Prostate gland (tissue), 2 donors: ENCODE measurements around the gene CLASP2.

Source experiments
- POLR2A ChIP-seq: fragments of 450-650 bp; IDR thresholded peaks from one replicate; pipeline ENCODE4 v1.6.1; 2016; ENCODE audit warnings: antibody characterized with exemption, mild to moderate bottlenecking
- POLR2AphosphoS5 ChIP-seq: sonication (generic); formaldehyde crosslinking; IDR thresholded peaks from one replicate; pipeline ENCODE4 v1.6.1; 2017; ENCODE audit warnings: antibody characterized with exemption
- TF ChIP-seq, protein P1 (sequence below), 4 experiments: fragments of 200-600 bp in 2 of 4; fragments of 450-650 bp in 2 of 4; sonication (generic) in 2 of 4; IDR thresholded peaks; 1 replicate in 3 of 4; 2 replicates in 1 of 4; pipeline ENCODE4 v1.5.1; 2016 to 2019; ENCODE audit warnings: antibody characterized with exemption in 4 of 4, mild to moderate bottlenecking in 2 of 4, moderate library complexity in 2 of 4

GRCh38 chr3:33637482-33637881 lies 80.6 kb downstream of the CLASP2 start:
- TF ChIP-seq, protein P1, sequence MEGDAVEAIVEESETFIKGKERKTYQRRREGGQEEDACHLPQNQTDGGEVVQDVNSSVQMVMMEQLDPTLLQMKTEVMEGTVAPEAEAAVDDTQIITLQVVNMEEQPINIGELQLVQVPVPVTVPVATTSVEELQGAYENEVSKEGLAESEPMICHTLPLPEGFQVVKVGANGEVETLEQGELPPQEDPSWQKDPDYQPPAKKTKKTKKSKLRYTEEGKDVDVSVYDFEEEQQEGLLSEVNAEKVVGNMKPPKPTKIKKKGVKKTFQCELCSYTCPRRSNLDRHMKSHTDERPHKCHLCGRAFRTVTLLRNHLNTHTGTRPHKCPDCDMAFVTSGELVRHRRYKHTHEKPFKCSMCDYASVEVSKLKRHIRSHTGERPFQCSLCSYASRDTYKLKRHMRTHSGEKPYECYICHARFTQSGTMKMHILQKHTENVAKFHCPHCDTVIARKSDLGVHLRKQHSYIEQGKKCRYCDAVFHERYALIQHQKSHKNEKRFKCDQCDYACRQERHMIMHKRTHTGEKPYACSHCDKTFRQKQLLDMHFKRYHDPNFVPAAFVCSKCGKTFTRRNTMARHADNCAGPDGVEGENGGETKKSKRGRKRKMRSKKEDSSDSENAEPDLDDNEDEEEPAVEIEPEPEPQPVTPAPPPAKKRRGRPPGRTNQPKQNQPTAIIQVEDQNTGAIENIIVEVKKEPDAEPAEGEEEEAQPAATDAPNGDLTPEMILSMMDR (IDR thresholded peaks at IDR 0.05) = no peak
- TF ChIP-seq POLR2A (no peak), POLR2AphosphoS5 (no peak)
